Measurements from ENCODE around the gene CCL20.

GRCh38 chr2:227808936-227809335, 4.7 kb upstream of the CCL20 start:
- no peak for TF ChIP-seq EZH2 (IDR thresholded peaks at IDR 0.05; ENCODE audit: borderline replicate concordance, low read depth, low read length, poor library complexity, severe bottlenecking)
- TF ChIP-seq, protein P1, sequence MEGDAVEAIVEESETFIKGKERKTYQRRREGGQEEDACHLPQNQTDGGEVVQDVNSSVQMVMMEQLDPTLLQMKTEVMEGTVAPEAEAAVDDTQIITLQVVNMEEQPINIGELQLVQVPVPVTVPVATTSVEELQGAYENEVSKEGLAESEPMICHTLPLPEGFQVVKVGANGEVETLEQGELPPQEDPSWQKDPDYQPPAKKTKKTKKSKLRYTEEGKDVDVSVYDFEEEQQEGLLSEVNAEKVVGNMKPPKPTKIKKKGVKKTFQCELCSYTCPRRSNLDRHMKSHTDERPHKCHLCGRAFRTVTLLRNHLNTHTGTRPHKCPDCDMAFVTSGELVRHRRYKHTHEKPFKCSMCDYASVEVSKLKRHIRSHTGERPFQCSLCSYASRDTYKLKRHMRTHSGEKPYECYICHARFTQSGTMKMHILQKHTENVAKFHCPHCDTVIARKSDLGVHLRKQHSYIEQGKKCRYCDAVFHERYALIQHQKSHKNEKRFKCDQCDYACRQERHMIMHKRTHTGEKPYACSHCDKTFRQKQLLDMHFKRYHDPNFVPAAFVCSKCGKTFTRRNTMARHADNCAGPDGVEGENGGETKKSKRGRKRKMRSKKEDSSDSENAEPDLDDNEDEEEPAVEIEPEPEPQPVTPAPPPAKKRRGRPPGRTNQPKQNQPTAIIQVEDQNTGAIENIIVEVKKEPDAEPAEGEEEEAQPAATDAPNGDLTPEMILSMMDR (conservative IDR thresholded peaks at IDR 0.05; ENCODE audit: low read depth, low read length), result no peak

Measured in A673 (cell line).